ENCODE data around the gene ZSCAN5B.
"Not testable (repeated sequence)": the region's sequence is repeated elsewhere in the genome, so short reads cannot be mapped to it uniquely, and the experiment has no call there.

The ZSCAN5B gene

DNA sequence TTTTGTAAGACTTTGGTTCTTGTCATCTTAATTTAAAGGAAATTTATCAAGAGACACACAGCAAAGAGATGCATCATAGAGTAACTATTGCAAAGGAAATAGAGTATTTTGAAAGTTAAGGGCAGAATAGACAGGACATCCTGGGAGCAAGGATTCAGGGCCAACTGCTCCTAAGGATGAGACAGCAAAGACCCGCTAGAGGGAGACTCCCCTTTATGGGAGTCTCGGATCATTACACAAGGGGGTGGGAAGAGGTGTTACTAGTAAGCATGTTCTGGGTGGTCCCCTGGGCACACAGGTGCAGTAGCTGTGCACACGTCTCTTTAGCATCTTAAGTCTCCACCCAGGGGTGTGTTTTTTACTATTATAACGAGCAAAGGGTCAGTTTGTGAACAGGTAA, 14.1 kb upstream of the ZSCAN5B start:
- H3K9ac ChIP-seq, result no peak overlapping the region
- no peaks in the 10 kb centered on the region for H3K9me3 ChIP-seq (replicated peaks in 1 of 11)
- no peak overlapping the region for H3K27ac ChIP-seq
- H3K4me3 ChIP-seq, result no peak overlapping the region
- no peak overlapping the region for H3K4me2 ChIP-seq
- H3K4me1 ChIP-seq, result peaks cover 2 to 5% (median 3%) of the 10 kb centered on the region in 10 experiments; a peak in 19 of 20 replicates
- 0 out of 22 replicates have a peak, but pooled peaks cover 0 to 2% (median 0%) of the 10 kb centered on the region in 11 experiments for H3K27me3 ChIP-seq
- no peak for TF ChIP-seq Cebpa-rat (IDR thresholded peaks at IDR 0.05)
- H4K20me1 ChIP-seq, result no peaks in the 10 kb centered on the region
- no peaks in the 10 kb centered on the region for H3K36me3 ChIP-seq

- not testable (repeated sequence) for H3K9me3 ChIP-seq (replicated peaks in 1 of 11); H3K4me2 ChIP-seq; H3K27ac ChIP-seq; H3K36me3 ChIP-seq; H4K20me1 ChIP-seq; H3K4me1 ChIP-seq; H3K4me3 ChIP-seq; H3K9ac ChIP-seq; H3K27me3 ChIP-seq
Observed at GRCh38 chr19:56210036-56210435, 12.5 kb upstream of the ZSCAN5B start.

GRCh38 chr19:56209091-56209490, 11.5 kb upstream of the ZSCAN5B start:
- Histone ChIP-seq H4K20me1 (no peaks in the 10 kb centered on the region), H3K9me3 (replicated peaks in 1 of 11) (no peaks in the 10 kb centered on the region), H3K36me3 (no peaks in the 10 kb centered on the region), H3K9ac (no peak overlapping the region), H3K27ac (no peak overlapping the region), H3K27me3 (no peaks in the 10 kb centered on the region), H3K4me1 (no peaks in the 10 kb centered on the region), H3K4me2 (no peak overlapping the region), H3K4me3 (no peak overlapping the region)
- TF ChIP-seq Cebpa-rat (IDR thresholded peaks at IDR 0.05), result no peak

GRCh38 chr19:56207581-56207980, 10.0 kb upstream of the ZSCAN5B start:
- not testable (repeated sequence) for H3K27ac ChIP-seq; H3K4me3 ChIP-seq; H3K27me3 ChIP-seq; H3K36me3 ChIP-seq; H4K20me1 ChIP-seq; H3K4me1 ChIP-seq; H3K9ac ChIP-seq; H3K9me3 ChIP-seq (replicated peaks in 1 of 11); H3K4me2 ChIP-seq

DNA sequence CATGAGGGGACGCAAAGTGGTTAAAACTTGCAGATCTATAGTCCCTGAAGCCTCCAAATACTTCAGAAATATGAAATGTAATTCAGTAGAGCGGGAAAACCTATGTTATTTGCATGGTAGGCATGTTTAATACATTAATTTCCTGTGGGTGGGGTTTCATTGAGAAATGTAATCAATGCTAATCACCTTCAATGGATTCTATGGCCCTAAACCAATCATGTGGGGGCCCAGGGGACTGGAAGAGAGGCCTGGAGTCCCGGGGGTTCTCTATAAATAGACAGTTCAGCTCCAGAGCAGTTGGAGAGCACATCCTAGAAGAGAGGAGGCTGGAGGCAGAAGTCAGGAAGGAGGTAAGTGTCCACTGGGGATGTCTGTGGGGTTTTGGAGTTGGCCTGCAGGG, 4.4 kb upstream of the ZSCAN5B start, which contains the start of gene ZSCAN5C:
ZSCAN5C (plus strand) TSS at position 301 of the 400 bp plus-strand sequence. CDS start 3,641 bp downstream, outside the sequence.
- TF ChIP-seq Cebpa-rat (IDR thresholded peaks at IDR 0.05), result no peak
- Histone ChIP-seq H3K4me2 (no peak within 1 kb of the TSS), H4K20me1 (no peaks in the 10 kb centered on the region), H3K36me3 (no peaks in the 10 kb centered on the region), H3K27ac (no peak within 1 kb of the TSS), H3K9me3 (replicated peaks in 1 of 11) (no peaks in the 10 kb centered on the region), H3K27me3 (no peaks in the 10 kb centered on the region), H3K9ac (no peak within 1 kb of the TSS), H3K4me3 (no peak within 1 kb of the TSS), H3K4me1 (no peaks in the 10 kb centered on the region)

DNA sequence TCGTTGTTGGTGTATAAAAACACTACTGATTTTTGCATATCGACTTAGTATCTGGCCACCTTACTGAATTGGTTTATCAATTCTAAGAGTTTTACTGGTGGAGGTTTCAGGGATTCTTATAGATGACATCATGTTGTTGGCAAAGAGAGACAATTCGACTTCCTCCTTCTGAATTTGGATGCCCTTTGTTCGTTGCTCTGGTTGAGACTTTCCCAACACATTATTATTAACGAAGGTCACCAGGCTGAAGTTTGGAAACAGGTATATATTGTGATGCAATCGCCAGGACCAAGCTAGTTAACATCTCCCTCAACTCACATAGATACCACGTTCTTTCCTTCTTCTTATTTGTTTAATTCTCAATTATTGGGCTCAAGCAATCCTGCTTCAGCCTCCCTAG, 2.1 kb upstream of the ZSCAN5B start:
- Histone ChIP-seq H3K27ac (no peak overlapping the region), H4K20me1 (no peaks in the 10 kb centered on the region), H3K4me1 (no peaks in the 10 kb centered on the region), H3K9ac (no peak overlapping the region), H3K36me3 (no peaks in the 10 kb centered on the region), H3K9me3 (replicated peaks in 1 of 11) (no peaks in the 10 kb centered on the region), H3K27me3 (no peaks in the 10 kb centered on the region), H3K4me3 (no peak overlapping the region), H3K4me2 (no peak overlapping the region)
- no peak for TF ChIP-seq Cebpa-rat (IDR thresholded peaks at IDR 0.05)

DNA sequence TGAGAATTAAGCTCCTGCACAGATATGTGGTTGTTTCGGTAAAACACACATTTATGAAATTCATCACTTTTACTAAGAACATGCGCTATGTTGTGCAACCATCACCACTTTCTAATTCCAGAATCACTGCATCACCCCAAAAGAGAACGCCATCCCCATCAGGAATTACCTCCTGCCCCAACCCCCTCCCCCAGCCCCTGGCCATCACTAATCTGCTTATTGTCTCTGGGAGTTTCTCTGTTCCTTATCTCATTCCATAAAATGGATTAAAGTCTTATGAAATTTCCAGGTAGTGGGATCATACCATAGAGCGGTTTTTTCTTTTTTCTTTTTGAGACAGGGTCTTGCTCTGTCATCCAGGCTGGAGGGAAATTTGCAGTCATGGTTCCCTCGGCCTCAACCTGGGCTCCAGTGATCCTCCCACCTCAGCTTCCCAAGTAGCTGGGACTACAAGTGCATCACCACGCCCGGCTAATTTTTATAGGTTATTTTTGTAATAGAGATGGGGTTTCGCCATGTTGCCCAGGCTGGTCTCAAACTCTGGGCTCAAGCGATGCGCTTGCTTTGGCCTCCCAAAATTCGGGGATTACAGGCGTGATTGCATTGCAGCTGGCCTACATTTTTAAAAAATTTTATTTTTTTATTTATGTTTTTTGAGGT, 3.5 kb downstream of the ZSCAN5B start:
- no peak for TF ChIP-seq Cebpa-rat (IDR thresholded peaks at IDR 0.05)
- Histone ChIP-seq H3K4me1 (no peaks in the 10 kb centered on the region), H3K9ac (no peak overlapping the region), H3K36me3 (no peaks in the 10 kb centered on the region), H3K4me3 (no peak overlapping the region), H3K27me3 (no peaks in the 10 kb centered on the region), H3K9me3 (replicated peaks in 1 of 11) (no peaks in the 10 kb centered on the region), H3K27ac (no peak overlapping the region), H4K20me1 (no peaks in the 10 kb centered on the region), H3K4me2 (no peak overlapping the region)

GRCh38 chr19:56191711-56192110, 5.9 kb downstream of the ZSCAN5B start:
- no peak overlapping the region for H3K4me3 ChIP-seq
- no peak overlapping the region for H3K4me2 ChIP-seq
- no peaks in the 10 kb centered on the region for H3K36me3 ChIP-seq
- no peak overlapping the region for H3K27ac ChIP-seq
- no peaks in the 10 kb centered on the region for H3K27me3 ChIP-seq
- H4K20me1 ChIP-seq, result no peaks in the 10 kb centered on the region
- H3K9ac ChIP-seq, result no peak overlapping the region
- TF ChIP-seq Cebpa-rat (IDR thresholded peaks at IDR 0.05), result no peak
- no peaks in the 10 kb centered on the region for H3K9me3 ChIP-seq (replicated peaks in 1 of 11)
- H3K4me1 ChIP-seq, result no peaks in the 10 kb centered on the region

DNA sequence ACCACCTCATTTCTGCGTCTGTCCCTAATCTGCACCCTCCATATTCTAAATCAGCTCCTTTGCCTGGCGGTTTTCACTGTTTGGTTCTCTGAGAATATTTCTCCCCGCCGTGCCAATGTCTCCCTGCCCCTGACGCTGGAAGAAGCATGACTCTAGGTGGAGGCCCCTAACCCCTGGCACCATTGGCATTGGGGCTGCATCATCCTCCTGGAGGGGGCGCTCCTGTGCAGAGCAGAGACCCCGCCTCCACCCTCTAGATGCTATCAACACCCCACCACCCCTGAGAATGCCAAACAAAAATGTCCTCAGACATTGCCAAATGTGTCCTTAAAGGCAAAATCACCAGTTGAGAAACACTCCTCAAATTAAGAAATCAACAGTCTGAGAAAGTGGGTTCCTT, 6.5 kb downstream of the ZSCAN5B start:
- H3K36me3 ChIP-seq, result no peaks in the 10 kb centered on the region
- no peak for TF ChIP-seq Cebpa-rat (IDR thresholded peaks at IDR 0.05)
- no peaks in the 10 kb centered on the region for H4K20me1 ChIP-seq
- no peak overlapping the region for H3K27ac ChIP-seq
- no peaks in the 10 kb centered on the region for H3K9me3 ChIP-seq (replicated peaks in 1 of 11)
- no peaks in the 10 kb centered on the region for H3K27me3 ChIP-seq
- no peak overlapping the region for H3K9ac ChIP-seq
- H3K4me1 ChIP-seq, result peaks cover 0 to 1% (median under 1%) of the 10 kb centered on the region in 10 experiments; a peak in 4 of 20 replicates
- no peak overlapping the region for H3K4me3 ChIP-seq
- no peak overlapping the region for H3K4me2 ChIP-seq

GRCh38 chr19:56189785-56190184, 7.8 kb downstream of the ZSCAN5B start:
- Histone ChIP-seq H3K9me3 (replicated peaks in 1 of 11) (no peaks in the 10 kb centered on the region), H4K20me1 (no peaks in the 10 kb centered on the region), H3K4me1 (peaks cover 0 to 8% (median 6%) of the 10 kb centered on the region in 10 experiments; a peak in 9 of 20 replicates), H3K27ac (no peak overlapping the region), H3K27me3 (no peaks in the 10 kb centered on the region), H3K4me3 (no peak overlapping the region), H3K4me2 (no peak overlapping the region), H3K9ac (no peak overlapping the region), H3K36me3 (no peaks in the 10 kb centered on the region)
- TF ChIP-seq Cebpa-rat (IDR thresholded peaks at IDR 0.05), result no peak
